ENCODE data around the gene OXA1L. TPM values are rescaled to one million over a fixed set of nuclear protein-coding genes. Genes with fewer than 3 reads are reported as not detected.
"Not testable (repeated sequence)": the region's sequence is repeated elsewhere in the genome, so short reads cannot be mapped to it uniquely, and the experiment has no call there.

The OXA1L gene
- total RNA-seq, 1 experiment from 2014 or later = 103 TPM

DNA sequence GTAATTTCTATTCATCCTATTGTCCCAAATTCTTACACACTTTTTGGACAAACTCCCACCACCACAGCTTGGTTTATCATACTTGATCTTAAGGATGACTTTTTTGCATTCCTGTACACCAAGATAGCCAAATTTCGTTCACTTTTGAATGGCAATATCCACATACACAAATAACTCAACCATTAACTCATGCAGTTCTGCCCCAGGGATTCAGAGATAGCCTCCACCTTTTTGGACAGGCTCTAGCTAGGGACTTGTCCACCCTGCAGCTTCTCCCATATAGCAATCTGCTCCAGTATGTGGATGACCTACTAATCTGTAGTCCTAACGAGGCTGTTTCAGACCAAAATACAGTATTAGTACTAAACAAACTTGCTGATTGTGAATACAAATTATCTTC is 32.7 kb upstream of the OXA1L start:
- CTCF ChIA-PET = interaction anchor here (0.7 kb wide), 1 partner anchor 1225 kb away, joined by 3 read pairs; no protein-coding TSS in a partner anchor
- Mint-ChIP-seq H3K9me3 (ENCODE audit: unreplicated experiment) (no peaks in the 10 kb centered on the region), H3K36me3 (ENCODE audit: insufficient read depth, unreplicated experiment) (no peaks in the 10 kb centered on the region), H3K4me1 (ENCODE audit: insufficient read depth, unreplicated experiment) (no peaks in the 10 kb centered on the region), H3K27me3 (ENCODE audit: insufficient read depth, unreplicated experiment) (no peaks in the 10 kb centered on the region), H3K4me3 (ENCODE audit: unreplicated experiment) (no peak overlapping the region), H3K27ac (ENCODE audit: low read depth, unreplicated experiment) (no peak overlapping the region)
- POLR2A ChIA-PET = interaction anchor here (0.5 kb wide), 1 partner anchor 41 kb away, joined by 4 read pairs; no protein-coding TSS in a partner anchor
- intact Hi-C loops (cut with micrococcal nuclease) = no loop called here
- BruUV-seq (replicated peaks) = no TSS peak
- TF ChIP-seq, protein P1, sequence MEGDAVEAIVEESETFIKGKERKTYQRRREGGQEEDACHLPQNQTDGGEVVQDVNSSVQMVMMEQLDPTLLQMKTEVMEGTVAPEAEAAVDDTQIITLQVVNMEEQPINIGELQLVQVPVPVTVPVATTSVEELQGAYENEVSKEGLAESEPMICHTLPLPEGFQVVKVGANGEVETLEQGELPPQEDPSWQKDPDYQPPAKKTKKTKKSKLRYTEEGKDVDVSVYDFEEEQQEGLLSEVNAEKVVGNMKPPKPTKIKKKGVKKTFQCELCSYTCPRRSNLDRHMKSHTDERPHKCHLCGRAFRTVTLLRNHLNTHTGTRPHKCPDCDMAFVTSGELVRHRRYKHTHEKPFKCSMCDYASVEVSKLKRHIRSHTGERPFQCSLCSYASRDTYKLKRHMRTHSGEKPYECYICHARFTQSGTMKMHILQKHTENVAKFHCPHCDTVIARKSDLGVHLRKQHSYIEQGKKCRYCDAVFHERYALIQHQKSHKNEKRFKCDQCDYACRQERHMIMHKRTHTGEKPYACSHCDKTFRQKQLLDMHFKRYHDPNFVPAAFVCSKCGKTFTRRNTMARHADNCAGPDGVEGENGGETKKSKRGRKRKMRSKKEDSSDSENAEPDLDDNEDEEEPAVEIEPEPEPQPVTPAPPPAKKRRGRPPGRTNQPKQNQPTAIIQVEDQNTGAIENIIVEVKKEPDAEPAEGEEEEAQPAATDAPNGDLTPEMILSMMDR (IDR thresholded peaks at IDR 0.05; ENCODE audit: unreplicated experiment) = no peak
- no peak for DNase-seq (ENCODE audit: unreplicated experiment)

DNA sequence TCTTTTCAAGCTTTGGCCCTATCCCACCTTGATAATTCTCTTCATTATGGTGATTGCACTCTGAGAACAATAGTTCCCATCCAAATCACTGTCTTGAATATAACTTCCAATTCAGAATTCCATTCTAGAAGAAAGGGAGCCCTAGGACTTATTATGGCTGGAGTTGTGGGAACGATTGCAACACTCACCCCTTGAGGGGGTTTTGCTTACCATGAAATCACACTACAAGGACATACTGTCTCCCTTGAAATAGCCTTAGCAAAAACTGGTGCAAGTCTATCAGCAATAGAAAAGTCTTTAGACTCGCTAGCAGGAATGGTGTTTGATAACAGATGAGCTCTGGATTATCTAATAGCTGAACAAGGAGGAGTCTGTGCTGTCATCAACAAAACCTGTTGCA is 31.4 kb upstream of the OXA1L start:
- Mint-ChIP-seq H3K4me1 (ENCODE audit: insufficient read depth, unreplicated experiment) (no peaks in the 10 kb centered on the region), H3K4me3 (ENCODE audit: unreplicated experiment) (no peak overlapping the region), H3K9me3 (ENCODE audit: unreplicated experiment) (no peaks in the 10 kb centered on the region), H3K27me3 (ENCODE audit: insufficient read depth, unreplicated experiment) (no peaks in the 10 kb centered on the region), H3K36me3 (ENCODE audit: insufficient read depth, unreplicated experiment) (no peaks in the 10 kb centered on the region), H3K27ac (ENCODE audit: low read depth, unreplicated experiment) (no peak overlapping the region)
- TF ChIP-seq, protein P1 (IDR thresholded peaks at IDR 0.05; ENCODE audit: unreplicated experiment) = no peak
- BruUV-seq (replicated peaks) = no TSS peak
- ChIA-PET CTCF (interaction anchor here (0.6 to 0.9 kb wide), 3 partner anchors 168 to 180 kb away, joined by 3 to 4 read pairs (median 3); no protein-coding TSS in a partner anchor), POLR2A (no interaction called here)
- intact Hi-C loops (cut with micrococcal nuclease) = no loop called here
- DNase-seq (ENCODE audit: unreplicated experiment) = no peak

DNA sequence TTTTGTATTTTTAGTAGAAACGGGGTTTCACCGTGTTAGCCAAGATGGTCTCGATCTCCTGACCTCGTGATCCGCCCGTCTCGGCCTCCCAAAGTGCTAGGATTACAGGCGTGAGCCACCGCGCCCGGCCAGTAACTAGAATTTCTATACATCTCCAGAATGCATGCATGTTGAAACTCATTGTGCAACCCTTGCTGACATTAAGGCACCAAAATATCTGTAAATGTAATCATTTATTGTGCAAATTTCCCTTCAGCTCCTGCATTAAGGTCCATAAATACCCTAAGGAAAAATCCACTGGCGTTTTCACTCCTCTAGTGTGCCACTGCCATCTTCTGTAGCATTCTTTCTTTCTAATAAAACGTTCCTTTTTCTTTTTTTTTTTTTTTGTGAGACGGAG is 30.1 kb upstream of the OXA1L start:
- H3K36me3 Mint-ChIP-seq (ENCODE audit: insufficient read depth, unreplicated experiment); POLR2A ChIA-PET: not testable (repeated sequence)
- CTCF ChIA-PET = interaction anchor here (0.6 to 0.7 kb wide), 2 partner anchors 78 to 334 kb away, joined by 4 to 7 read pairs; no protein-coding TSS in a partner anchor

DNA sequence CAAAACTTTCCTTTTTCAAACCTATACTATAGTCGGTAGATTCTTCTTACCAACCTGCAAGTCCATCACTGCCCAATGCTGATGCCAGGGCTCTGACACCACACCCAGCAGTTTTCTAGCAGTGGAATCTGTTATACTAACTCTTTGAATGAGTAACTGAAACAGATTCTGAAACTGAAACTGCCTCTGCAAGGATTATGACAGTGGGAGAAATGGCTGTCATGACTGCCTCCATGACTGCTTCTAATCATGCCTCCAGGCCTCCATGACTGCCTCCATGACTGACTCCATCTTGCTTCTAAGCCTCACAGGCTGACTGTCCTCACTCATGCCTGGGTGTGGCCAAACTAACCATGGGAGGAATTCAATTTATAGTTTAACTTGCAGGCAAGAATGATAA is 29.4 kb upstream of the OXA1L start:
- no peak overlapping the region for H3K27ac Mint-ChIP-seq (ENCODE audit: low read depth, unreplicated experiment)
- TF ChIP-seq, protein P1 (IDR thresholded peaks at IDR 0.05; ENCODE audit: unreplicated experiment) = no peak
- H3K4me3 Mint-ChIP-seq (ENCODE audit: unreplicated experiment) = no peak overlapping the region
- POLR2A ChIA-PET = no interaction called here
- H3K9me3 Mint-ChIP-seq (ENCODE audit: unreplicated experiment) = no peaks in the 10 kb centered on the region
- intact Hi-C loops (cut with micrococcal nuclease) = no loop called here
- H3K27me3 Mint-ChIP-seq (ENCODE audit: insufficient read depth, unreplicated experiment) = peaks cover 5% of the 10 kb centered on the region
- no peak for DNase-seq (ENCODE audit: unreplicated experiment)
- CTCF ChIA-PET = no interaction called here
- H3K4me1 Mint-ChIP-seq (ENCODE audit: insufficient read depth, unreplicated experiment) = no peaks in the 10 kb centered on the region
- H3K36me3 Mint-ChIP-seq (ENCODE audit: insufficient read depth, unreplicated experiment) = no peaks in the 10 kb centered on the region
- no TSS peak for BruUV-seq (replicated peaks)

More for the DNA sequence above, 30.1 kb upstream of the OXA1L start:
- BruUV-seq (replicated peaks); intact Hi-C loops (cut with micrococcal nuclease); H3K27ac Mint-ChIP-seq (ENCODE audit: low read depth, unreplicated experiment); DNase-seq (ENCODE audit: unreplicated experiment); H3K4me1 Mint-ChIP-seq (ENCODE audit: insufficient read depth, unreplicated experiment); H3K27me3 Mint-ChIP-seq (ENCODE audit: insufficient read depth, unreplicated experiment); H3K9me3 Mint-ChIP-seq (ENCODE audit: unreplicated experiment); H3K4me3 Mint-ChIP-seq (ENCODE audit: unreplicated experiment): not testable (repeated sequence)

DNA sequence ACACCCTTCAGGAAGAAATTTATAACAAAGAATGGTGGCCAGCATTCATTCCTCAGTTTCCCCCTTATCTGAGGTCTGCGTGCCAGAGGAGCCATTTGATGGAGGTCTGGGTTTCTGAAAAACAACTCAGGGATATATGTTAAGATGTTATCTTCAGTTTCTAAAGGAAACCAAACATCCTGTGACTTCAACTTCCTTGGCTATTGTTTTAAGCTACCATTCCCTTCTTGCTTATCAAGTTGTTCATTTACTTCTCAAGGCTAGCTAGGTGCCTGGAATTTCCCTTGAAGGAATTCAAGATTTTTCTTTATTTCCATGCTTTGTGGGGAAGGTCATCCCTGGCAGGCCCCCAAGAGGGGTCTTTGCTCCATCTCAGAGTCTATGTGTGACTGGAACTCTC is 27.1 kb upstream of the OXA1L start:
- Mint-ChIP-seq H3K4me1 (ENCODE audit: insufficient read depth, unreplicated experiment) (no peaks in the 10 kb centered on the region), H3K27me3 (ENCODE audit: insufficient read depth, unreplicated experiment) (peaks cover 12% of the 10 kb centered on the region), H3K36me3 (ENCODE audit: insufficient read depth, unreplicated experiment) (peaks cover 3% of the 10 kb centered on the region), H3K9me3 (ENCODE audit: unreplicated experiment) (no peaks in the 10 kb centered on the region), H3K27ac (ENCODE audit: low read depth, unreplicated experiment) (no peak overlapping the region), H3K4me3 (ENCODE audit: unreplicated experiment) (no peak overlapping the region)
- CTCF ChIA-PET = no interaction called here
- BruUV-seq (replicated peaks) = no TSS peak
- DNase-seq (ENCODE audit: unreplicated experiment) = no peak
- TF ChIP-seq, protein P1 (IDR thresholded peaks at IDR 0.05; ENCODE audit: unreplicated experiment) = no peak
- intact Hi-C loops (cut with micrococcal nuclease) = no loop called here
- POLR2A ChIA-PET = interaction anchor here (0.7 to 0.9 kb wide), 2 partner anchors 18 to 37 kb away, joined by 3 read pairs; no protein-coding TSS in a partner anchor

Measured in MCF 10A (cell line).